ENCODE results near the gene ANKMY1.

The ANKMY1 gene

DNA sequence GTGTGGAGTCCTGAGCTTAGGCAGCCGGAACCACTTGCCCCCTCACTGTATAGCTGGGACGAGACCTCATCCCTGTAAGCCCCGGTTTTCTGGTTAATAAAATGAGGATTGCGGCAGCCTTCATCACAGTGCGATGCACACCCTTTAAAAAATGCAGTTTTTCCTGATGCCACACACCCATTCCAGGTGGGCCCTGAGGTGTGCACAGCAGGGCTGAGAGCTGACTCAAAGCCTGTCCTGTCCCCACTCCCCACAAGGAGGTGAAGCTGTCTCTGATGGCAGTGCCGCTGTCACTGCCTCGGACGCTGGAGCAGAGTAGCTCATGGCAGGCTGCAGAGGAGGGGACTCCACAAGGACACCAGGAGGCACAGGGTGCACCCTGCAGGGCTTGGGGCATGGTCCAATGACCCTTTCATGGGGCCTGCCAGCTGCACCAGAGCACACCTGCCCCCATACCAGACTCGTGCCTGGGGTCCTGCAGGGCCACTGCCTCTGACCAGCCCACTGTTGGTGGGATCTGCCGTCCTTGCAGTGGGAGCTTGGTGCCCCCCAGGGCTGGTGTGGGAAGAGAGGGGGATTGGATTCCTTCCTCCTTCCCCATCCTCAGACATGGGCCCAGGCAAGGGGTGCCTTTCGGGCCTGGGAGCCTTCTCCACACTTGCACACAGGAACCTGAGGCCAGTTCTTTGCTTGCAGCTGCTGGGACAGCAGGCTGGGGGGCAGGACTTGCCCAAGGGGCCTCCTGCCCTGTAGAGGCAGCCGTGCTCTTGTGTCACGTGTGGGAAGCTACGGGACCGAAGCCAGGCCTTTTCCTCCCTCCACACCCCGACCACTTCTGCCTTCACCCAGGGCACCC is 99.5 kb downstream of the ANKMY1 start:
- DNase-seq (ENCODE audit: low spot score in 2 of 2): no peak
- no peak overlapping the region for H3K27ac Mint-ChIP-seq
- no peak for ATAC-seq (ENCODE audit: low read depth)
- H3K9me3 Mint-ChIP-seq: no peaks in the 10 kb centered on the region
- H3K4me3 Mint-ChIP-seq: no peak overlapping the region
- H3K27me3 Mint-ChIP-seq: peaks cover 21% of the 10 kb centered on the region
- H3K4me1 Mint-ChIP-seq: peaks cover 8% of the 10 kb centered on the region
- no peaks in the 10 kb centered on the region for H3K36me3 Mint-ChIP-seq

GRCh38 chr2:240457223-240458043 is 100.4 kb downstream of the ANKMY1 start:
- Mint-ChIP-seq H3K4me1 (peaks cover 8% of the 10 kb centered on the region), H3K9me3 (no peaks in the 10 kb centered on the region), H3K36me3 (no peaks in the 10 kb centered on the region), H3K27me3 (peaks cover 21% of the 10 kb centered on the region), H3K4me3 (no peak overlapping the region), H3K27ac (no peak overlapping the region)
- ATAC-seq (ENCODE audit: low read depth) (no peak), DNase-seq (ENCODE audit: low spot score in 2 of 2) (no peak)

DNA sequence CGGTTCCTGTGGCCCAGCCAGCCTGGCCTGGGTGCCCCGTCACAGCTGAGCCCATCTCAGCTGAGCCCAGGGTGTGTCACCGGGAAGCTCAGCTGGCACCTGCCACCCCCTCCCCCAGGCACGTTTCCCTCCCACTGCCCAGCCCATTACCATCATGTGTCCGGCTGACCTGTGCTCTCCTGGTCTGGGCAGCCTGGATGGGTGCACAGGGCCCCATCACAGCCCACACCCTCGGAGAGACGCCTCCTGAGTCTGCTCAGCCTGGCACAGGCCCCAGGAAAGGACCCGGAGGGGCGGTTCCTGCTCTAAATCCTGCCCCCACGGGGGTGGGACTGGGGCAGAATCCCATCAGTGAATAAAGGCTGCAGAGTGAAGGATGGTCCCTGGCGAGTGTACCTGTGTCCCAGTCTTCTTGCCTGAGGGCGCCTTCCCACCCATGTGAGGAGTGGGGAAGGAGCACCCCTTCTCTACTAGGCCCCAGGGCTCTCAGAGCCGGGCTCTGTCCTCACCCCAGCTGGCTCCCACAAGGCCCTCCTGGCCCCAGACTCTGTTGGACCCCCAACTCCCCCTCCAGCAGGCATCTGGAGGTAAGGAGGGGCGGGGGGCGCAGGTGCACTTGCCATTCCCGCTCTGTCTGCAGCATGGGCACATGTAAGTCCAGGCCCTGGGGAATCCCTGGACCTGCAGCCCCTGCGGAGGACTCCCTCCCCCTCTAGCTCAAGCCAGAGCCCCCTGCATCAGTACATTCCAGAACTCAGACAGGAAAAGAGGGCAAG is 101.2 kb downstream of the ANKMY1 start:
- H3K4me3 Mint-ChIP-seq: no peak overlapping the region
- H3K9me3 Mint-ChIP-seq: no peaks in the 10 kb centered on the region
- H3K4me1 Mint-ChIP-seq: peaks cover 13% of the 10 kb centered on the region
- no peaks in the 10 kb centered on the region for H3K36me3 Mint-ChIP-seq
- ATAC-seq (ENCODE audit: low read depth): no peak
- peaks cover 27% of the 10 kb centered on the region for H3K27me3 Mint-ChIP-seq
- DNase-seq (ENCODE audit: low spot score in 2 of 2): no peak
- H3K27ac Mint-ChIP-seq: no peak overlapping the region

DNA sequence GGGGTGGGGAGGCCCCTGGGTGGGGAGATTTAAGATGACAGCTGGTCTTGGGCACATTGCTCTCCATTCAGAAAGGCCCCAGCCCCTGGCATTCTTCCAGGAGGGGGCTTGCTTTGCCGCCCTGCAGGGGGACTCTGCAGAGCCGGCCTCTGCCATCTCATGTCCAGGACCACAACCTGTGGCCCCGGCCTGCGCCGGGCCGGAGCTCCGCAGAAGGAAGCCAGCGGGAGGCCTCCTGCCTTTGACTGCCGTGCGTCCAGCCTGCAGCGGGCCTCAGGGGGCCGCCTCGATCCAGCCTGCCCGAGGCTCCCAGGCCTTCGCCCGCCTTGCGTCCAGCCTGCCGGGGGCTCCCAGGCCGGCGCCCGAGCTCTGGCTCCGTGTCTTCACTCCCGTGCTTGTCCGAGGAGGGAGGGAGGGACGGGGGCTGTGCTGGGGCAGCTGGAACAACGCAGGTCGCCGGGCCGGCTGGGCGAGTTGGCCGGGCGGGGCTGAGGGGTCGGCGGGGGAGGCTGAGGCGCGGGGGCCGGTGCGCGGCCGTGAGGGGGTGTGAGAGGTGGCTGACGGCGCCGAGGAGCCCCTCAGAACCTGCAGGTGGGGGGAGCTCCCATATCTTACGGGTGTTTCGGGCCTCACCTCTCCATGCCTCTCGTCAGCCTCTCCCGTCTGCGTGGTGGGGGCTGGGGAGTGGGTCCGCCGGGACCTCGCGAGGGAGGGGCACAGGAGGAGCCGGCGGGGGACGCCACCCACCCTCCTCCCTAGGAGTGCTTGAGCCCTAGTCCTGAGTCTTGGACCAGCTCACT is 101.9 kb downstream of the ANKMY1 start:
- ATAC-seq (ENCODE audit: low read depth) (no peak), DNase-seq (ENCODE audit: low spot score in 2 of 2) (no peak)
- H3K27me3 Mint-ChIP-seq: peaks cover 27% of the 10 kb centered on the region
- H3K36me3 Mint-ChIP-seq: no peaks in the 10 kb centered on the region
- H3K4me3 Mint-ChIP-seq: no peak overlapping the region
- peaks cover 13% of the 10 kb centered on the region for H3K4me1 Mint-ChIP-seq
- H3K9me3 Mint-ChIP-seq: no peaks in the 10 kb centered on the region
- H3K27ac Mint-ChIP-seq: no peak overlapping the region

- Mint-ChIP-seq H3K36me3 (peaks cover 2% of the 10 kb centered on the region), H3K4me3 (no peak overlapping the region), H3K27me3 (peaks cover 30% of the 10 kb centered on the region), H3K4me1 (peaks cover 18% of the 10 kb centered on the region), H3K9me3 (no peaks in the 10 kb centered on the region), H3K27ac (no peak overlapping the region)
- ATAC-seq (ENCODE audit: low read depth) (no peak), DNase-seq (ENCODE audit: low spot score in 2 of 2) (no peak)
Observed at GRCh38 chr2:240455272-240455646, 102.5 kb downstream of the ANKMY1 start.

GRCh38 chr2:240454106-240454901 is 103.5 kb downstream of the ANKMY1 start:
- peaks cover 25% of the 10 kb centered on the region for H3K4me1 Mint-ChIP-seq
- ATAC-seq (ENCODE audit: low read depth) (no peak), DNase-seq (ENCODE audit: low spot score in 2 of 2) (no peak)
- peaks cover 34% of the 10 kb centered on the region for H3K27me3 Mint-ChIP-seq
- H3K27ac Mint-ChIP-seq: no peak overlapping the region
- H3K4me3 Mint-ChIP-seq: peak overlapping the region; percentile 77
- peaks cover 2% of the 10 kb centered on the region for H3K36me3 Mint-ChIP-seq
- no peaks in the 10 kb centered on the region for H3K9me3 Mint-ChIP-seq

GRCh38 chr2:240453461-240454105 is 104.2 kb downstream of the ANKMY1 start:
- no peak overlapping the region for H3K27ac Mint-ChIP-seq

DNA sequence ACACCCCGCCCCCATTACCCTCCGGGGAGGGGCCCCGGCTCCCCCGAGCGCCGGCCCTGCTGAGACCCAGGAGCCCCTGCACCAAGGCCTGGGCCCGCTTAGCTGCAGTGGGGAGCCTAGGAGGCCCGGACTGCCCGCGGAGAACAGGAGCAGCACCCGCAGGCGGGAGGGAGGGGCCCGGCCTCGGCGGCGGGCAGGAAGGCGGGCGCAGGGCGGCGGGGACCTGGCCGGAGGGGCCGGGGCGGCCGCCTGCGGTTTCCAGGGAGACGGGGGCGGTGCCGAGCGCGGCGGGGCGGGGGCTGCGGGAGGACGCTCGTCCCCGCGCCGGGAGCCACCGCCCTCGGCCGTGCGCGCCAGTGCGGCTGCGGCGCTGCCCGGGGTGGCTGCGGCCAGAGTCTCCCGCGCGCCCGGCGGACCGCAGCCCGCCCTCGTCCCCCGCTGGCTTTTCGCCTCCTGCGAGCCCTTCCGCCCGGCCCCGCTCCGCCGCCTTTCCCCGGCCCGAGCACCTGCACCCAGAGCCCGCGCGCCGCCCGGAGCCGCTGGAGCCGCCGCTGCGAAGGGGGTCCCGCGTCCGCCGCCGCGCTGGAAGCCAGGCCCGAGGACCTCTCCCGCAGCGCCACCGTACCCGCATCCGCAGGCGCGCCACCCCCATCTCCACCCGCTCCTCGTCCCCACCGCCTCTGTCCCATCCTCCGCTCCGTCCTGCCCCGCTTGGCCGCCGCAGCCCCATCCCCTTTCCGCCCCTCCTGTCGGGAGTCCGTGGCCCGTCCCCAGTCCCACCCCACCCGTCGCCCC is 105.1 kb downstream of the ANKMY1 start:
- no peak overlapping the region for H3K27ac Mint-ChIP-seq
- no peaks in the 10 kb centered on the region for H3K9me3 Mint-ChIP-seq
- H3K27me3 Mint-ChIP-seq: peaks cover 34% of the 10 kb centered on the region
- H3K4me1 Mint-ChIP-seq: peaks cover 25% of the 10 kb centered on the region
- H3K4me3 Mint-ChIP-seq: peak overlapping the region; percentile 81
- peak; percentile 48 for ATAC-seq (ENCODE audit: low read depth)
- H3K36me3 Mint-ChIP-seq: peaks cover 2% of the 10 kb centered on the region
- DNase-seq (ENCODE audit: low spot score in 2 of 2): no peak

More at GRCh38 chr2:240453461-240454105, 104.2 kb downstream of the ANKMY1 start:
- Mint-ChIP-seq H3K9me3 (no peaks in the 10 kb centered on the region), H3K27me3 (peaks cover 34% of the 10 kb centered on the region), H3K4me1 (peaks cover 25% of the 10 kb centered on the region), H3K4me3 (peak overlapping the region; percentile 77), H3K36me3 (peaks cover 2% of the 10 kb centered on the region)
- DNase-seq (ENCODE audit: low spot score in 2 of 2) (no peak), ATAC-seq (ENCODE audit: low read depth) (no peak)

DNA sequence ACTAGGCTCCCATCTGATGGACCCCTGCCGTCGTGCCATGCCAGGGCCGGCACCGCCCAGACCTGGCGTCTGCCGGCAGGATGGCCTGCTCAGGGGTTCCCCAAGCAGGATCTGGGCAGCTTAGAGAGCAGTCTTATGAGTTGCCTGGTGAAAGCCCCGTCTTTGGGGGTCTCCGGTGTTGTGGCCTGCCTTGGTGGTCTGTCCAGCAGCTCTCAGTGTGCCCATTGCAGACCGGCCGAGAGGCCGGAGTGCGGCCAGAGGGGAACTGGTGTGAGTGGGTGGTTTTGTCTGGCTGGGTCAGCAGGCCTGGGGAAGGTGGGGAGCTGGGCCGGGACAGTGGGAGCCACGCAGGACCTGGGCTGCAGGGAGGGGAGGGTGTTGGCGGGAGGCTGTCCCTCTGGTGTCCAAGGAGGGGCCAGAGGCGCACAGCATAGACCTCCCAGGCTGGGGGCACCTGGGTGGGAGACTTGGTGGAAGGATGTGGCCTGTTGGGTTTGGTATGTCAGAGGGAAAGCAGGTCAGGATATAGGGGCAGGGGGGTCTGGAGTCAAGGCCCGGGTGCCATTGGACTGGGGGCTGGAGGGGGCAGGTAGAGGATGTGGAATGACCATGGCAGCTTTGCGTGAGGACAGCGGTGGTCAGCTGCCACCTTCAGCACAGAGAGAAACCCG is 105.9 kb downstream of the ANKMY1 start:
- no peaks in the 10 kb centered on the region for H3K9me3 Mint-ChIP-seq
- no peak for ATAC-seq (ENCODE audit: low read depth)
- H3K36me3 Mint-ChIP-seq: peaks cover 2% of the 10 kb centered on the region
- no peak for DNase-seq (ENCODE audit: low spot score in 2 of 2)
- H3K27ac Mint-ChIP-seq: no peak overlapping the region
- H3K4me3 Mint-ChIP-seq: peak overlapping the region; percentile 81
- H3K27me3 Mint-ChIP-seq: peaks cover 36% of the 10 kb centered on the region
- peaks cover 25% of the 10 kb centered on the region for H3K4me1 Mint-ChIP-seq

DNA sequence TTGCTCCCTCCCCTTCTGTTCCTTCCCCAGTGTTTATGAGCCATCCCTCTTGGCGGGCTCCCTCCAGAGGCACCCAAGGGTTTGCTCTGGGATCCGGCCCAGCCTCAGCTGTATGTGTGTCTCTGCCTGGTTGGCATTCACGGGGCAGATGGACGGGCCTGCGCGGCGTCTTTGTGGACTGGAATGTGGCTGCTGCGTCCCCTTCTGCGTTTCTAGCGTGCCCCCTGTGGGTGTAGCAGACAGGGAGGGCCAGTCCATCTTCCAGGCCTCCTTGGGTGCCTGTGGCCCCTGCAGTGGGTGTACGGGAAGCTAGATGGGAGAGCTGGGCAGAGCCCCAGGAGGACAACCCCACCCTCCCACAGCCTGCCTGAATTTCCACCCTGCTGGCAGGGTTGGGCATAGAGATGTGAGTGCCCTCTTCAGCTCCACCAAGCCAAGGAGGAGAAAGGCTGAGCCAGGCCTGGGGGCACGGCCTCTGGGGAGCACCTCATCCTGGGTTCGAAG is 106.6 kb downstream of the ANKMY1 start:
- peaks cover 2% of the 10 kb centered on the region for H3K36me3 Mint-ChIP-seq
- no peaks in the 10 kb centered on the region for H3K9me3 Mint-ChIP-seq
- DNase-seq (ENCODE audit: low spot score in 2 of 2): no peak
- peaks cover 34% of the 10 kb centered on the region for H3K27me3 Mint-ChIP-seq
- H3K4me3 Mint-ChIP-seq: peak overlapping the region; percentile 81
- peaks cover 25% of the 10 kb centered on the region for H3K4me1 Mint-ChIP-seq
- no peak overlapping the region for H3K27ac Mint-ChIP-seq
- no peak for ATAC-seq (ENCODE audit: low read depth)

GRCh38 chr2:240450532-240451107 is 107.2 kb downstream of the ANKMY1 start:
- H3K36me3 Mint-ChIP-seq: peaks cover 4% of the 10 kb centered on the region

More at GRCh38 chr2:240450532-240451107, 107.2 kb downstream of the ANKMY1 start:
- no peaks in the 10 kb centered on the region for H3K9me3 Mint-ChIP-seq
- peaks cover 37% of the 10 kb centered on the region for H3K27me3 Mint-ChIP-seq
- H3K4me1 Mint-ChIP-seq: peaks cover 25% of the 10 kb centered on the region
- no peak overlapping the region for H3K27ac Mint-ChIP-seq
- peak; percentile 15 for ATAC-seq (ENCODE audit: low read depth)
- DNase-seq (ENCODE audit: low spot score in 2 of 2): no peak
- H3K4me3 Mint-ChIP-seq: peak overlapping the region; percentile 61
